Testis (tissue), 3 donors: Measurements from ENCODE around the gene WWC2. TPM values are rescaled to one million over a fixed set of nuclear protein-coding genes. Genes with fewer than 3 reads are reported as not detected.
"Not testable (repeated sequence)": the region's sequence is repeated elsewhere in the genome, so short reads cannot be mapped to it uniquely, and the experiment has no call there.

Experiments used
- DNase-seq: peaks from one replicate; pipeline ENCODE4 v3.0.0-alpha.2; 2019
- H3K27ac ChIP-seq, 2 donors: fragments of 200-600 bp; sonication (generic); one replicate each; pipeline ENCODE4 v1.5.1; 2019
- H3K27me3 ChIP-seq: fragments of 200-600 bp; sonication (generic); one replicate; pipeline ENCODE4 v1.5.1; 2019
- H3K36me3 ChIP-seq: fragments of 200-600 bp; sonication (generic); one replicate; pipeline ENCODE4 v1.5.1; 2017; ENCODE audit warnings: low read depth; ENCODE audit errors: missing control alignments
- H3K4me1 ChIP-seq: fragments of 200-600 bp; sonication (generic); one replicate; pipeline ENCODE4 v1.5.1; 2019
- H3K4me3 ChIP-seq, 2 donors: fragments of 200-600 bp; sonication (generic); one replicate each; pipeline ENCODE4 v1.5.1; 2017 to 2019
- H3K9me3 ChIP-seq: fragments of 200-600 bp; sonication (generic); one replicate; pipeline ENCODE4 v1.5.1; 2017
- POLR2A ChIP-seq: fragments of 450-650 bp; IDR thresholded peaks from one replicate; pipeline ENCODE4 v1.6.1; 2017; ENCODE audit warnings: antibody characterized with exemption, mild to moderate bottlenecking, moderate library complexity
- WGBS, 2 donors: methylation state at CpG; one replicate each; pipeline ENCODE4 v1.1.5; 2018; 5-methylcytosine and 5-hydroxymethylcytosine counted together
- intact Hi-C: fragments of 100-400 bp; cut with DNase I; formaldehyde crosslinking; loops from one replicate; pipeline ENCODE4 v1.15.1; 2023; ENCODE audit warnings: low total_unique reads
- polyA plus RNA-seq: library from polyadenylated mRNA; stranded (reverse); fragments of 350-450 nt; fragmentation: Illumina TruSeq; extraction: RNeasy Lipid Tissue Mini Kit (QIAGEN cat#74804); gene quantifications from one replicate; pipeline ENCODE4 v1.2.3, GENCODE V29; 2014; ENCODE audit warnings: low read depth, low replicate concordance; ENCODE audit not compliant: insufficient read depth
- total RNA-seq, 2 donors: library from RNA; depleted of rRNA; stranded (reverse); fragments of >200 nt; gene quantifications; one replicate each; pipeline ENCODE4 v1.2.3, GENCODE V29; 2016
- TF ChIP-seq, protein P1 (sequence below), 3 experiments: fragments of 450-650 bp in 2 of 3; fragments of 200-600 bp in 1 of 3; sonication (generic) in 1 of 3; IDR thresholded peaks; one replicate each; pipeline ENCODE4 v1.5.1; 2016 to 2019; ENCODE audit warnings: antibody characterized with exemption in 3 of 3, mild to moderate bottlenecking in 2 of 3, moderate library complexity in 1 of 3

Gene WWC2
- total and polyA plus RNA-seq, 3 donors from 2014 or later = 34.4 to 76.7 (median 64.2) TPM

DNA sequence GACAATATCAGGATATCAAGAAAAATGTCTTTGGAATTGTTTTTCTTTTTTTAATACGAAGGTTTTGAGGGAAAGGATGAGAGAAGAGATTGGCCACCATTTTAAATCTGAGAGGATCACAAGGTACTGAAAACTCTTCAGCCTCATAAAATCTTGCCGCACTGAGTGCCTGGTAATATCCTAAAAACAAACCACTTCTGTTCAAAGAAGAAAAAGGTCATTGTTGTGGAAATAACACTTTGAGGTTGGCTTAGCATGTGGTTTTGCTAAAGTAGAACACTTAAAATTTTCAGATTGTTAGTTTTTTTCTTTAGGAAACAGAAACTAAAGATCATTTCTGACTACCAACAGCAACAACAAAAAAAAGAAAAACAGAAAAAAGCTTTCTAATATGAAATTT, 222.0 kb downstream of the WWC2 start:
- Histone ChIP-seq H3K27me3 (no peaks in the 10 kb centered on the region), H3K9me3 (no peaks in the 10 kb centered on the region), H3K36me3 (no peaks in the 10 kb centered on the region), H3K4me3 (no peak overlapping the region), H3K27ac (no peak overlapping the region), H3K4me1 (no peaks in the 10 kb centered on the region)
- TF ChIP-seq, protein P1, sequence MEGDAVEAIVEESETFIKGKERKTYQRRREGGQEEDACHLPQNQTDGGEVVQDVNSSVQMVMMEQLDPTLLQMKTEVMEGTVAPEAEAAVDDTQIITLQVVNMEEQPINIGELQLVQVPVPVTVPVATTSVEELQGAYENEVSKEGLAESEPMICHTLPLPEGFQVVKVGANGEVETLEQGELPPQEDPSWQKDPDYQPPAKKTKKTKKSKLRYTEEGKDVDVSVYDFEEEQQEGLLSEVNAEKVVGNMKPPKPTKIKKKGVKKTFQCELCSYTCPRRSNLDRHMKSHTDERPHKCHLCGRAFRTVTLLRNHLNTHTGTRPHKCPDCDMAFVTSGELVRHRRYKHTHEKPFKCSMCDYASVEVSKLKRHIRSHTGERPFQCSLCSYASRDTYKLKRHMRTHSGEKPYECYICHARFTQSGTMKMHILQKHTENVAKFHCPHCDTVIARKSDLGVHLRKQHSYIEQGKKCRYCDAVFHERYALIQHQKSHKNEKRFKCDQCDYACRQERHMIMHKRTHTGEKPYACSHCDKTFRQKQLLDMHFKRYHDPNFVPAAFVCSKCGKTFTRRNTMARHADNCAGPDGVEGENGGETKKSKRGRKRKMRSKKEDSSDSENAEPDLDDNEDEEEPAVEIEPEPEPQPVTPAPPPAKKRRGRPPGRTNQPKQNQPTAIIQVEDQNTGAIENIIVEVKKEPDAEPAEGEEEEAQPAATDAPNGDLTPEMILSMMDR (IDR thresholded peaks at IDR 0.05) = no peak
- no peak for TF ChIP-seq POLR2A
- intact Hi-C loops = no loop called here
- no peak for DNase-seq
- 59 to 64% methylated on average over 2 of the region's 2 CpGs for WGBS, 2 donors

DNA sequence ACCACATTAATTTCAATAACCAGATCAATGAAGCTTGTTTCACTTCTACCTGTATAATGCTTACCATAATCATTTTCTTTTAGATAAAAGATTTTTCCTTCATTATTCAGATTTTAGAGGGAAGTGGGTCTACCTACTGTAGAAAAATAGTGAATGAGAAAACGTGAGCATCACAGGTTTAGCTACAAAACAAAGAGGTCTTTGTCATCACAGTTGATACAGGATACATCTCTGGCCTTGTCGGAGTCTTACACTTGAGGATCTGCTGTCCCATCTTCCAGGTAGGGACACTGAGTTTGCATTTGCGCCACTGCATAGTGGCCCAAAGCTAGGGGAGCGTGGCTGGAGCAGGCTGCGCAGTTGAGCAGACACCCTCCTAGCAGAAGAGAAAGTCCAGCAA, 222.5 kb downstream of the WWC2 start:
- intact Hi-C loops = no loop called here
- WGBS, 2 donors = 77 to 82% methylated on average over 5 of the region's 5 CpGs

DNA sequence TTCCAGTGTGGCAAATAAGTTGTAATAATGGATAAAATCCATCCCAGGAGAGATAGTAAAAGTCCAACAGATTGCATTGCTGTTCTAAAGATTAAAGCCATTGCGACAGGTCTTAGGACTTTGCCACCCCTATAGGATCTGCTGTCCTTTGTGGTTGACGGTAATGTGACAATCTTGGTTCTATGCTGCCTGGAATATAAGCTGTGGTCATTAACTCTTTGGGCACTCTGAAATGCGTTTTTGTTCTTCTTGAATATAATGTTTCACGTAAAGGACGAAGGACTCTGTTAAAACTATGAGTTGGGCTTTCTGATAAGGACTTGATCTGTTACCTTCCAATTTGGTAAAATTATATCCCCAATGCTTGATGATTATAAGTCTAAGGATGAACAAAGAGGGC, 223.3 kb downstream of the WWC2 start, which contains the start of gene CLDN24:
TSS of gene CLDN24 (minus strand) at position 101 of the 400 bp plus-strand sequence. CDS start at position 101, 0 bp downstream.
- Histone ChIP-seq H3K9me3 (no peaks in the 10 kb centered on the region), H3K27ac (no peak within 1 kb of the TSS), H3K4me3 (no peak within 1 kb of the TSS), H3K36me3 (no peaks in the 10 kb centered on the region), H3K27me3 (no peaks in the 10 kb centered on the region), H3K4me1 (no peaks in the 10 kb centered on the region)
- intact Hi-C loops = no loop called here
- no peak for DNase-seq
- no peak for TF ChIP-seq POLR2A
- TF ChIP-seq, protein P1 (IDR thresholded peaks at IDR 0.05) = no peak
- WGBS, 2 donors = 94 to 95% methylated on average over 5 of the region's 5 CpGs

More for the DNA sequence above, 222.5 kb downstream of the WWC2 start:
- Histone ChIP-seq H3K9me3 (no peaks in the 10 kb centered on the region), H3K27ac (no peak overlapping the region), H3K36me3 (no peaks in the 10 kb centered on the region), H3K4me1 (no peaks in the 10 kb centered on the region), H3K27me3 (no peaks in the 10 kb centered on the region), H3K4me3 (no peak overlapping the region)
- TF ChIP-seq POLR2A = no peak
- DNase-seq = no peak

DNA sequence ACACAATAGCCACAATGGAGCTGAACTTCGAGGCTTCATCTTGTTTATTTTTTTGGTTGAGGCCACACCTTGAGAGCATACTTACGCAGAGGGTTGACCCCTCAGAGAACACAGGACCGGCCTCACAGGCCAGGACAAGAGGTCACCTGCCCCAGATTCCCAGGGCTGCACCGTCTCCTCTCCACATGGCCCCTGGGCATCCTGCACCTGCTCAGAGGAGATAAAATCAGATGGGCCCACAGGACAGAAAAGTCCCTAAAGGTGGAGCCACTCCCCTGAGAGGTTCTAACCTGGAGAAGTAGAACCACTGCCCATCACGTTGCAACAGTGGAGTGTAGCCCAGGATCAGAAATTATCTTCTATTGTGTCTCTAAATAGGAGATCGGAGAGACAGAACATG, 224.2 kb downstream of the WWC2 start:
- no peaks in the 10 kb centered on the region for H3K4me1 ChIP-seq
- H3K36me3 ChIP-seq = no peaks in the 10 kb centered on the region
- no peak overlapping the region for H3K27ac ChIP-seq
- no peak for DNase-seq
- intact Hi-C loops = no loop called here
- no peak for TF ChIP-seq POLR2A
- TF ChIP-seq, protein P1 (IDR thresholded peaks at IDR 0.05) = no peak
- no peak overlapping the region for H3K4me3 ChIP-seq
- no peaks in the 10 kb centered on the region for H3K27me3 ChIP-seq
- no peaks in the 10 kb centered on the region for H3K9me3 ChIP-seq
- 83 to 93% methylated on average over 4 to 6 of the region's 6 CpGs for WGBS, 2 donors

DNA sequence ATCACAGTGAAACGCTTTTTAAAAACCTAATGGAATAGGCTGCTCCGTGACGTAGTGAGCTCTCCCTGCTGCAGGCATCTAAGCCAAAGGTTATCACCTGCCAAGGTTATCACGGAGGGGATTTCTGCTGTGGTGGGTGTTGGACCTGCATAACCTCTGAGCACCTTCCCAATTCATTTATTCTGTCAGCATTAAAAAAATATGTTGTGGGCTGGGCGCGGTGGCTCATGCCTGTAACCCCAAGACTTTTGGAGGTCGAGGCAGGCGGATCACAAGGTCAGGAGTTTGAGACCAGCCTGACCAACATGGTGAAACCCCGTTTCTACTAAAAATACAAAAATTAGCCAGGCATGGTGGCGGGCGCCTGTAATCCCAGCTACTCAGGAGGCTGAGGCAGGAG, 225.0 kb downstream of the WWC2 start:
- 88 to 90% methylated on average over 11 of the region's 11 CpGs for WGBS, 2 donors
- intact Hi-C loops = not testable (repeated sequence)

DNA sequence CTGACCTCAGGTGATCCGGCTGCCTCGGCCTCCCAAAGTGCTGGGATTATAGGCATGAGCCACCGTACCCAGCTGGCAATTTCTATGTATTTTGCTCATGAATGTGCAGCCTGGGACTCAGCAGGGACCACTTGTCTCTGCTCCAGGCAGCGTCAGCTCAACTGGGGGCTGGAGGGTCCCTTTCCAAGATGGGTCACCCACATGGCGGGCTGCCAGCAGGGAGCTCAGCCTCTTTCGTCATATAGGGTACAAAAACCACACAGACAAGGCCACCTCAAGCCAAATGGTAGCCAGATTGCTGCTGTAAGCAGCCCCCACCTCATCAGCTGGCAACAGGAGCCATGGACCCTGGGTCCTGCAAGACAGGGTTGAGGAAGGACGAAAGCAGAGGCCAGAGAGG, 225.6 kb downstream of the WWC2 start:
- Histone ChIP-seq H3K27me3 (no peaks in the 10 kb centered on the region), H3K9me3 (no peaks in the 10 kb centered on the region), H3K36me3 (no peaks in the 10 kb centered on the region), H3K27ac (no peak overlapping the region), H3K4me1 (no peaks in the 10 kb centered on the region), H3K4me3 (no peak overlapping the region)
- WGBS, 2 donors = 92 to 96% methylated on average over 7 of the region's 7 CpGs
- intact Hi-C loops = no loop called here
- DNase-seq = no peak
- TF ChIP-seq, protein P1 (IDR thresholded peaks at IDR 0.05) = no peak
- TF ChIP-seq POLR2A = no peak

More for the DNA sequence above, 225.0 kb downstream of the WWC2 start:
- H3K27ac ChIP-seq, DNase-seq, H3K27me3 ChIP-seq, H3K9me3 ChIP-seq, H3K4me3 ChIP-seq, H3K36me3 ChIP-seq, H3K4me1 ChIP-seq: not testable (repeated sequence)

DNA sequence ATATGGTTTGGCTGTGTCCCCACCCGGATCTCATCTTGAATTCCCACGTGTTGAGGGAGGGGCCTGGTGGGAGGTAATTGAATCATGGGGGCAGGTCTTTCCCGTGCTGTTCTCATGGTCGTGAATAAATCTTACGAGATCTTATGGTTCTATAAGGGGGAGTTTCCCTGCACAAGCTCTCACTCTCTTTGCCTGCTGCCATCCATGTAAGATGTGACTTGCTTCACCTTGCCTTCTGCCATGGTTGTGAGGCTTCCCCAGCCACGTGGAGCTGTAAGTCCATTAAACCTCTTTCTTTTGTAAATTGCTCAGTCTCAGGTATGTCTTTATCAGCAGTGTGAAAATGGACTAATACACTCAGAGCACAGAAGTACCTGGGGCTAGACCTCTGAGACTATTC, 227.3 kb downstream of the WWC2 start:
- intact Hi-C loops, DNase-seq, H3K4me3 ChIP-seq, H3K4me1 ChIP-seq, H3K9me3 ChIP-seq, H3K36me3 ChIP-seq, H3K27me3 ChIP-seq, H3K27ac ChIP-seq: not testable (repeated sequence)
- 75 to 83% methylated on average over 6 of the region's 6 CpGs for WGBS, 2 donors
